Fibroblast of lung (primary cell): Measurements from ENCODE around the gene SON.

ENCODE experiments used
- EZH2 ChIP-seq: IDR thresholded peaks from 2 replicates; pipeline ENCODE4 v1.5.1; 2012; ENCODE audit warnings: low read length, control low read depth, mild to moderate bottlenecking; ENCODE audit errors: missing control alignments
- TF ChIP-seq, protein P1 (sequence below), 2 donors: IDR thresholded peaks in 1 of 2; conservative IDR thresholded peaks in 1 of 2; 1 replicate in 1 of 2; 2 replicates in 1 of 2; pipeline ENCODE4 v1.5.1; 2011 to 2012; ENCODE audit warnings: low read length in 2 of 2, control low read depth in 1 of 2, inconsistent platforms in 1 of 2, low read depth in 1 of 2, mild to moderate bottlenecking in 1 of 2

DNA sequence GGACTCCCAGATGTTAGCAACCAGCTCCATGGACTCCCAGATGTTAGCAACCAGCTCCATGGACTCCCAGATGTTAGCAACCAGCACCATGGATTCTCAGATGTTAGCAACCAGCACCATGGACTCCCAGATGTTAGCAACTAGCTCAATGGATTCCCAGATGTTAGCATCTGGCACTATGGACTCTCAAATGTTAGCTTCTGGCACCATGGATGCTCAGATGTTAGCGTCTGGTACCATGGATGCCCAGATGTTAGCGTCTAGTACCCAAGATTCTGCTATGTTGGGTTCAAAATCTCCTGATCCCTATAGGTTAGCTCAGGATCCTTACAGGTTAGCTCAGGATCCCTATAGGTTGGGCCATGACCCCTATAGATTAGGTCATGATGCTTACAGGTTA, 8.8 kb downstream of the SON start:
- TF ChIP-seq, protein P1, sequence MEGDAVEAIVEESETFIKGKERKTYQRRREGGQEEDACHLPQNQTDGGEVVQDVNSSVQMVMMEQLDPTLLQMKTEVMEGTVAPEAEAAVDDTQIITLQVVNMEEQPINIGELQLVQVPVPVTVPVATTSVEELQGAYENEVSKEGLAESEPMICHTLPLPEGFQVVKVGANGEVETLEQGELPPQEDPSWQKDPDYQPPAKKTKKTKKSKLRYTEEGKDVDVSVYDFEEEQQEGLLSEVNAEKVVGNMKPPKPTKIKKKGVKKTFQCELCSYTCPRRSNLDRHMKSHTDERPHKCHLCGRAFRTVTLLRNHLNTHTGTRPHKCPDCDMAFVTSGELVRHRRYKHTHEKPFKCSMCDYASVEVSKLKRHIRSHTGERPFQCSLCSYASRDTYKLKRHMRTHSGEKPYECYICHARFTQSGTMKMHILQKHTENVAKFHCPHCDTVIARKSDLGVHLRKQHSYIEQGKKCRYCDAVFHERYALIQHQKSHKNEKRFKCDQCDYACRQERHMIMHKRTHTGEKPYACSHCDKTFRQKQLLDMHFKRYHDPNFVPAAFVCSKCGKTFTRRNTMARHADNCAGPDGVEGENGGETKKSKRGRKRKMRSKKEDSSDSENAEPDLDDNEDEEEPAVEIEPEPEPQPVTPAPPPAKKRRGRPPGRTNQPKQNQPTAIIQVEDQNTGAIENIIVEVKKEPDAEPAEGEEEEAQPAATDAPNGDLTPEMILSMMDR (conservative IDR thresholded peaks at IDR 0.05 in 1 of 2, IDR thresholded peaks at IDR 0.05 in 1 of 2; ENCODE audit: low read depth in 1 of 2, low read length in 2 of 2) = no peak
- TF ChIP-seq EZH2 = no peak
